Measurements from ENCODE around the gene KATNB1. TPM values are rescaled to one million over a fixed set of nuclear protein-coding genes. Genes with fewer than 3 reads are reported as not detected.

Gene KATNB1
- 18.3 to 23.8 TPM (median 20.7 TPM) in 5 replicates for total RNA-seq (2022; extraction: Qiagen RNA extraction; ENCODE audit: low read depth)

GRCh38 chr16:57735755-57736418 is at the start of gene KATNB1:
Gene KATNB1, plus strand, starts transcription at chr16:57735770. Its CDS starts 1,474 bp downstream, at chr16:57737244.

DNA sequence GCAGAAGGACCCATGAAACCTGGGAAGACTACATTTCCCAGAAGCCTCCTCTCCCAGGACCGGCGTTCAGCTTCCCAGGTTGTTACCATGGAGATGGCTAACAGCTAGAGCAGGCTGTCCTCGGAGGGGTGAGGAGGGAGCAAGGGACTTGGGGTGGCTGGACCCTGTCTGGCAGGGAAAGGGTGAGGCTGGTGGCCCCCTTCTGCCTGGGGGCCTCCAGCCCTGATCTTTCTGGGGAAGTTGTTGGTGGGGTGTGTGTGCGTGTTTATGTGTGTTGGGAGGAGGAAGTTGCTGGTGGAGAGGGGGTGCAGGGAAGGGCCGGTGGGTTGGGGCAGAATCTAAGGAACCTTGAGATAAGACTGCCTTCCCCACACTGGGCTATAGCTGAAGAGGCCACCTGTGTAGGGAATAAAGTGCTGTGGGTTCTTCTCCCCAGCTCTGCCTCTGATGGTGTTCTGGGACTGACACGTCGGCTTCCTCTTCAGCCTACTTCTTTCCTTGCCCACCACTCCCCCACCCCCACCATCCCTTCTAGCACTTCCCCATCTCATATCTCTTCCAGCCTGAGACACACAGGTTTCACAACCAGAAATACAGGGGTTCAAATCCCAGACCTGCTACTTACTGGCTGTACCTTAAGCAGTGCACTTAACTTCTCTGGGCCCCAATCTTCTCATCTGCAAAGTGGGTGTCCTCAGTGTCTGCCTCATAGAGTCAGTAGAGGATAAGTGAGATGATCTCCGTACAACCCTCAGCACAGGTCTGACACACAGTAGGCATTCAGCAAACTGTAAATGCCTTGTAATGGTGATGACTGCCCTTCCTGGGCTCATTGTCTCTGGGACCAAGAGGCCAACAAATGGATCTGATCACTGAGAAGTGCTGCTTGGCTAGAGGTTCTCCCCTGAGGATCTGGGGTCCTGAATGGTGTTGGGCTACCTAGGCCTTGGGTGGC is 40.6 kb upstream of the KATNB1 start, which contains the start of gene DRC7:
Gene DRC7 (plus strand): TSS at position 82 of the 955 bp plus-strand sequence. CDS start 3,144 bp downstream, outside the sequence.

GRCh38 chr16:57802341-57803133 is 67.0 kb downstream of the KATNB1 start, which contains the start of gene KIFC3:
Gene KIFC3, minus strand, starts transcription at chr16:57802491. Its CDS starts 4,248 bp downstream, at chr16:57798243.

Other genes starting within 250 kb of the KATNB1 start
- 33.4 to 45.4 TPM (median 42.6 TPM) in 5 replicates for gene DOK4, start 249.3 kb upstream of the KATNB1 start, total RNA-seq (2022; extraction: Qiagen RNA extraction; ENCODE audit: low read depth)
- 5.7 to 9.7 TPM (median 9.4 TPM) in 5 replicates for gene CCDC102A, start 199.2 kb upstream of the KATNB1 start, total RNA-seq (2022; extraction: Qiagen RNA extraction; ENCODE audit: low read depth)
- 0.02 to 0.07 TPM (median 0.06 TPM) in 5 replicates for gene ADGRG5, start 193.1 kb upstream of the KATNB1 start, total RNA-seq (2022; extraction: Qiagen RNA extraction; ENCODE audit: low read depth)
- gene ADGRG1, start 107.1 kb upstream of the KATNB1 start, total RNA-seq (2022; extraction: Qiagen RNA extraction; ENCODE audit: low read depth), result 185 to 252 TPM (median 205 TPM) in 5 replicates
- 0.51 to 0.79 TPM (median 0.63 TPM) in 5 replicates for gene ADGRG3, start 67.5 kb upstream of the KATNB1 start, total RNA-seq (2022; extraction: Qiagen RNA extraction; ENCODE audit: low read depth)
- gene DRC7, start 41.0 kb upstream of the KATNB1 start, total RNA-seq (2022; extraction: Qiagen RNA extraction; ENCODE audit: low read depth), result 0.05 to 0.27 TPM (median 0.11 TPM) in 5 replicates
- gene KIFC3, start 66.7 kb downstream of the KATNB1 start, total RNA-seq (2022; extraction: Qiagen RNA extraction; ENCODE audit: low read depth), result 161 to 215 TPM (median 203 TPM) in 5 replicates
- gene CNGB1, start 235.4 kb downstream of the KATNB1 start, total RNA-seq (2022; extraction: Qiagen RNA extraction; ENCODE audit: low read depth), result 0.08 to 0.39 TPM (median 0.09 TPM) in 5 replicates

Measured in A549 treated with DMSO at 1 μM for 4 hours (cell line).